ENCODE data around the gene SRSF3.
"Not testable (repeated sequence)": the region's sequence is repeated elsewhere in the genome, so short reads cannot be mapped to it uniquely, and the experiment has no call there.

Gene SRSF3

DNA sequence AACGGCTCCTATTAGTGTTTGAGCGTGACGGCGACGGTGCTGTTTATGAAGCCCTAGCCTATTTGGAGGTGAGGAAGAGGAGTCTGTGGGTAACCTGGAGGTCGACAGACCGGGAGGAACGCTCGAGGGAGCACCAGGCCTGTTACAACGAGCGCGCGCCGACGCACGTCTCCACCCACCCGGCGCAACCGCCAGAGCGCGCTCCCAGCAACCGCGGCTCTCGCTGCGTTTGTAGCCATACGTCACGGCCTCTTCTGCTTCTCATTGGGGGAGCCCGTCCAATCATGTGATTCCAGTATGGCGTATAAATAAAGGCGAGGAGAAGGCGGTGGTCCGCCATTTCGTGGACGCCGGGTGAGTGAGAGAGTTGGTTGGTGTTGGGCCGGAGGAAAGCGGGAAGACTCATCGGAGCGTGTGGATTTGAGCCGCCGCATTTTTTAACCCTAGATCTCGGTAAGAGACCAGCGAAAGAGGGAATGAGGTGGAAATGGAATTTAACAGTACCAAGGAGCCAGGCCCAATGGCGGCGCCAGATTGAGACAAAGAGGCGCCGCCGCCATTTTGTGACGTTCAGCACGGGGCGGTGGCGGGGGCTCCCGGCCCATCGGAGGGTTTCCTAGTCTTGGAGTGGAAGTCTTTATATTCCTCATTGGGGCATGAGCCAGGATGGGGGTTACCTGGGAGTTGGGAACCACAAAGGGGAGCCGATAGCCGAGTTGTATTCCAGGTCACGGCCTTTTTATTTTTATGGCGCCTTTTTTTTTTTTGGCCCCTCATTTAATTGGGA is at the start of gene SRSF3:
SRSF3 (plus strand) TSS at position 334 of the 787 bp plus-strand sequence. CDS start 2,401 bp downstream, outside the sequence.
- DNase-seq, result peak; percentile 94

DNA sequence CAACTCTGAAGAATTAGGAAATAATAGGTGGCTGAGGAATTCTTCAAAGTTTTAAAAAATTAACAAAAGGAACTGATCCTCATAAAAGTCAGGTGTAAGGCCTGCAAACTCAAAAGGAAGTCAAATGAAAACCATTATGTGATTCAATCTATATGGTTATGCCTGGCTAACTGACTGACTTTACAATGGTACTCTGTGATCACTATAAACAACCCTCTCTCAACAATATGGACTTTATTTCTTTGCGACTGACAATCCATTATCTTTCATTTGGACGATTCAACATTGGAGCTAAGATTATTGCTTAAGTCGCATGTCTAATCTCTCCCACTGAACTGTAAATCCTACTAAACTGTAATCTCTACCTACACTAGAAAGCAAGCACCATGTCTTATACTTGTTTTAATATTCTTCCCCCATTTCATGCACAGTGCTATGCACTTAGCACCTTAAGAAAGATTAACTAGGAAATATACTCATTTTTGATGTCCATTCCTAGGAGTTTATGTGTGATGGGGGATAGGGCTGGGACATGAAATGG is 48.3 kb upstream of the SRSF3 start:
- DNase-seq, result no peak

- DNase-seq, result peak; percentile 8
These were observed 47.7 kb upstream of the SRSF3 start for GRCh38 chr6:36546308-36546919.

DNA sequence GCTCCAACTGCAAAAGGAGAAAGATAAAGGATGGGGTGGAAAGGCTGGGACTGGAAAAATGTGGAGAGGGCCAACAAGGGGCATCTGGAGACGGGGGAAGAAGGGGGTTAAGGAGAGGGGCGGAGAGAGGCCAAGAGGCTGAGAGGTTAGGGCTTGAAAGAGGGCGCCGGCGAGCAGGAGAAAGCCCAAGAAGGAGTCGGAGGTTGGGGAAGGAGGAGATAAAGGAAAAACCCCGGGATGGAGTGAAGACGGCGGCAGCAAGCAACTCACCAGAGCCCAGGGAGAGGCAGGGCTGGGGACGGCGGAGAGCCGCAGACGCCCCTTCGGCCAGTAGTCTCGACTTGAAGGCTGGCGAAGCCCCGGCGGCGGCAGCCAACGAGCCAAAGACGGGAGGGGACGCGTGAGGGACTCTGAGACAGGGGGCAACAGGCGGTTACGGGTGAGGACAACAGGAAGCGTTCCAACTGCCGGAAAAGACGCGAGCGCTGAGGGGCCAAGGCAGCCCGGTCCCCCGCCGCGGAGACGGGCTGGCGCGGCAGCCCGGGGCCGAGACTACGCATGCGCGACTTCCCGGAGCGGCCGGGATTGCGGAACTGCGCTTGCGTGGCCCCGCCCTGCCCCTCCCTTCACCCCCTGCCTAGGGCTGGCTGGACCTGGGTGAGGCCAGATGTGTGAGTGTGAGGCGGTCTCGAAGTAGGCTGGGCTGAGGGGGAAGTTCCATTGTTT is 47.1 kb upstream of the SRSF3 start, which contains the start of gene STK38:
STK38 (minus strand) TSS at position 560 of the 726 bp plus-strand sequence. CDS start 7,277 bp downstream, outside the sequence.
- peak; percentile 94 for DNase-seq

DNA sequence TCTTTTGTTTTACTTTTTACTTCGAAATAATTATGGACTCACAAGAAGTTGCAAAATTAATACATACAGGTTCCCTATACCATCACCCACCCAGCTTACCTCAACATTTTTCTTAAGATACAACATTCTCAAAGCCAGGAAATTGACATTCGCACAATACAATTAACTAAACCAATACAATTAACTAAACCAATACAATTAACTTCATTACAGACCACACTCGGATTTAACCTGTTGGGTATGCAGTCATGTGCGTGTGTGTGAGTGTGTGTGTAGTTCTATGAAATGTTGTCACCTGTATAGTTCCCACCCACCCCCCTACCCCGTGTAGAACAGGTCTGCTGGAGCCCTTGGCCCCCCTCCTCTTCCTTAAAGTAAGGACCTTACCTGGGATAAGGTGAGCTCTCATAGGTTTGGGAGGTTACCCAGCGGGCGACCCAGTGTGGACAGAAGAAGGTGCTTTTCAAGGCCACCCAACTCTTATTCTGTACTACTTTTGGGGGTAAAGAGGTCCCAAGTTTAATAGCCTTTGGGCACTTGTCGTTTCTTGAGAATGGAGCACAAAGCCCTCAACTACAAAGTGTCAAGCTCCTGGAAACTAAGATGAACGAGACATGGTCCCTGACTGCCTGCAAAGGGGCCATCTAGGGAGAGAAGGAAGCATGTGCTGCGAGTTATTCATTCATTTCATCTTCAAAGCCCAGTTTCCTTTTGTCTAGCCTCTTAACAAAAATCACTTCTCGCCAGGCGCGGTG is 46.3 kb upstream of the SRSF3 start:
- no peak for DNase-seq

GRCh38 chr6:36548401-36548743 is 45.8 kb upstream of the SRSF3 start:
- DNase-seq, result no peak

DNA sequence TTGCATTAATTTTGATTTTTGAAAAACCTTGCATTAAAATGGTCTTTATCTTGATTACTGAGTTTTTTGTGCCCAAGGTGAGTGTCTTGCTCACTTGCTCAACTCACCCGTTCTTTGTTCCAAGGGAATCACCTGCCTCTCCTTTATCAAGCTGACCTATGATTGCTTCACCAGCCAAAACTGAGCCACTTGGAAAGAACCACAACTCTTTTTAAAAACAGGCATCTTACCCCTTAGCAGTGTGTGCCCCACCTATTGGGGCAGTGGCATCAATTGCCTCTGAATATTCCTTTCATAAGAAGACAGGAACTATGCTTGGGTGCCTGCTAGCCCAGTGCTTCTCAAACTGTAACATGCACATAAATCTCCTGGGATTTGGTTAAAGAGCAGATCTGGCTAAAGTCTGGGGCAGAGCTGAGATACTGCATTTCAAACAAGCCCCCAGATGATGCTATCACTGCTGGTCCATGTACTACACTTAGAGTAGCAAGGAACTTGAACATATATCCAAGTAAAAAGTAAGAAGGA is 43.6 kb upstream of the SRSF3 start:
- no peak for DNase-seq

DNA sequence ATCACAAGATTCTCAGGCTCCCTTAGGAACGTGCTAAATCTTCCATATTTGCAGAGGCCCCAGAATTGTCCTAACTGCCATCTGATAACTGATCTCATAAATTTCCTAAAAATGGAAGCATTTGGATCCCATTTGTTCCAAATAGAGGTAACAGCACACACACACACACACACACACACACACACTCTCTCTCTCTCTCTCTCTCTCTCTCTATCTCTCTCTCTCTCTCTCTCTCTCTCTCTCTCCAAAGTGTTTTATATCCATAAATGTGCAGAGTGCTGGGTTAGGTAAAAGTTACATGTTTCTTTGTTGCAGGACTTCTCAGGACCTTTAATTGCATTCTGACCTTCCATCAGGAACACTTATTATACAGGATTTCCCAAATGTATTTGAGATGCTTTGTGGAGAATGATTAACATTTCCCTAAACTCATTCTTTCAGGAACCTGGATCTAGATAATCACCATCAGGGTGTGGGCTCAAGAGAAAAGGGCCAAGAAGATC is 38.4 kb upstream of the SRSF3 start:
- no peak for DNase-seq

DNA sequence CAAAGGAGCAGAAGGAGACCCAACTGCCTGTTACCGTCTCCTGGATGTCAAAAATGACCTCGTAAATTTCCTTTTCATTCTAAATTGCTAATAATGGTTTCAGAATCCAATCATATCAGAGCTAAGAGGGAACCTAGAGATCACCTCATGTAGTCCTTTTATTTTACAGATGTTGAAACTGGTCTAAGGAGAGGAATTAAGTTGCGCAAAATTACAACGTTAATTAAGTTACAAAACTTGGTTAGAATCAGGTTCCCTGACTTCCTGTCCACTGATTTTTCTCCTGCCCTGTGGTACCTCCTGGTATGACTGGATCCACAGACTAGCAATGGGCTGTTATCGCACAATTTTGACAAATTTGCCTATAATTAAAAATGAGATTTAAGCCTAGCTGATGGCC is 37.9 kb upstream of the SRSF3 start:
- no peak for DNase-seq

DNA sequence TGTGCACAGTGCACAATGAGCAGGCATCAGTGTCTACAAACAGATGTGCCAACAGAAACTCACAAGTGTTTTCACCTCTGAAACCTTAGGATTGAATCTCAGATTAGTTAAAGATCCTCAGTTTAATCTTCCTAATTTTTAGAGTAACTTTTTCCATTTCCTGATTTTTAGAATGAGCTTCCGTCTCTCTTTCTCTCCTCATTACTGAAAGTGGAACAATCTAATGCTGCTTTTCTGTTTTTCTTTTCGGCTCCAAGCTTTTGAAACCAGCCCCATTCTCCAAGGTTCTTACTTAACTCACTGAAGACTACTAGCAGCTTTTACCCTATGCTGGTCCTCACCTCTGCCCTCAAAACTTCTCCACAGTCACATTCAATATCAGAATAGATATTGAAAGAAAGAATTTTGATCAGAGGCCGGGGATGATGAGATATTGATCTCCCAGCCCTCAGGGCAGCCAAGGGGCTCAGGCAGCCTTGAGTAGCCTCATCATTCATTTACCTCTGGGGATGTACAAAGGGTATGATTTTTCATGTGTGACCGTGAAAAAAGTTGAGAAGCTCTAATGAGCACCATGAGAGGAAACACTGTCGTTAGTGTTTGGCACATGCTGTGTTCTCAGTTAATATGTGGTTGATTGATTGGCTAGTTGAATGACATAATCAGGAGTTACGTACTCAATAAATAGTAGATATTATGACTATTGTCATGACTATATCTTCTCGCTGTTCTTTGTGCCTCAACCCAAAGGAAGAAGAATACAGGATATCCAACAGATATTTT is 35.0 kb upstream of the SRSF3 start:
- DNase-seq, result no peak

DNA sequence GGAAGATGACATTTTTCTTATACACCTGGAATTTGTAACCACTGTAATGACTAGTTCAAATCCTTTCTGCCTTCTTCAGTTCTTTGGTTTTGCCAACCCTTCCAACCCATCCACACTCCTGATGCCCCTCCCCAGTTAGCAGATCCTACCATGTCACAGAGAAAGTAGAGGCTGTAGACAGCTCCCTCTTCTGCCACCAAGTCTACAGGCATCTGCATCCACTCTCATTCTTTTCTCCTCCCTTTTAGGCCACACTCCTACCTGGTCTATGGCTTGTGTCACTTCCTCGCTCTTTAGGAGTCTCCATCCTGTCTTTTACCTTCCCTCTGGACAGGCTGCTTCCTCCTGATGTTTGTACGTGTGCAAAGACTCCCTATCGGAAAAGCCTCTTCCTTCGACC is 33.3 kb upstream of the SRSF3 start:
- DNase-seq, result no peak

DNA sequence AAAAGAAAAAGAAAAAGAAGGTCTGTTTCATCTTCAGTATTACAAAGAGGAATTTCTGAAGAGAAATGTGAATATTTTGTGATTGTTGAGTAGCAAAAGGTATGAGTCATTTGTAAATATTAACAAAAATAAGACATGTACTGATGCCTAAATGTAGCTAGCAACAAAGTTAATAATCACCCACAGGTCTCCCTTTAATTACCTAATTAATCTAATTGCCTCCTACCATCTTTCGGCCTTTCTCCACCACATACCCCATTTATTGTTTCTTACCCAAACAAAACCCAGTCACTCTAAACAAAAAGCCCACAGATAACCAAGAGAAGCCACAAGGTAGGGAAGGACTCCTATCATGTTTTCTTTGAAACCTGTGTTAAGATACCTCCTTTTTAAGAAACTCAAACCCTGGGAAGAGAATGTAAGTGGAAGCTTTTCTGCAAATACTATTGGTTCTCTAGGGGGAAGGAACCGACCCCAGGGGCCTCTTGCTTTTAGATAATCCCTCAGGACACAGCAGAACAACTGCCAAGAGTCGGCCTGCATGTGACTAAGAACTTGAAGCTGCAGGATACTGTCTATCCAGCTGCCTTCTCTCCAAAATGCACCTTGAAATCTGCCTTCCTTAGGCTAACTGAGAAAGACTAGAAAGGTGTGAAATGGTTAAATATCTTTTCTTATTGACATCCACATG is 30.8 kb upstream of the SRSF3 start:
- no peak for DNase-seq

GRCh38 chr6:36563928-36564284 is 30.3 kb upstream of the SRSF3 start:
- DNase-seq, result no peak

GRCh38 chr6:36566418-36566905 is 27.7 kb upstream of the SRSF3 start:
- no peak for DNase-seq

- no peak for DNase-seq
These were observed 23.9 kb upstream of the SRSF3 start for GRCh38 chr6:36570264-36570663.

DNA sequence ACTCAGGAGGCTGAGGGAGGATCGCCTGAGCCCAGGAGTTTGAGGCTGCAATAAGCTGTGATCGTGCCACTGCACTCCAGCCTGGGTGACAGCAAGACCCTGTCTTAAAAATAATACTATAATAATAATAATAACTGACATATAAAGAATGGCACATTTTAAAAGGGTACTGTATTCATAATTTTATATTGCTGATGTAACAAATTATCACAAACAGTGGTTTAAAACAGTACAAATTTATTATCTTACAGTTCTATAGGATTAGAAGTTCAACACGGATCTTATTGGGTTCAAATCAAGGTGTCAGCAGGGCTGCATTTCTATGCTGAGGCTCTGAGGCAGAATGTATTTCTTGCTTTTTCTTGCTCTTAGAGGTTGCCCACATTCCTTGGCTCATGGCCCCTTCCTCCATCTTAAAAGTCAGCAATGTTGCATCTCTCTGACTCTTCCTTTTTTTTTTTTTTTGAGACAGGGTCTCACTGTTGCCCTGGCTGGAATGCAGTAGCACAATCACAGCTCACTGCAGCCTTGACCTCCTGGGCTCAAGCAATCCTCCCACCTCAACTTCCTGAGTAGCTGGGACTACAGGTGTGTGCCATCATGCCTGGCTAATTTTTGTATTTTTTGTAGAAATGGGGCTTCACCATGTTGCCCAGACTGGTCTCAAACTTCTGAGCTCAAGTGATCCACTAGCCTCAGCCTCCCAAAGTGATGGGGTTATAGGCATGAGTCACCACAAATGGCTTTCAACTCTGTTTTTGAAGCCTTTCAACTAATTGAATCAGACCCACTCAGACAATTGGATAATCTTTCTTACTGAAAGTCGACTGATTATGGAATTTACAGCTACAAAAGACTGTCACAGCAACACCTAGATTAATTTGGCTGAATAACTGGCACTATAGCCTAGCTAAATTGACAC is 22.8 kb upstream of the SRSF3 start:
- no peak for DNase-seq

- DNase-seq, result not testable (repeated sequence)
These were observed 21.5 kb upstream of the SRSF3 start for GRCh38 chr6:36572353-36573311.

- no peak for DNase-seq
These were observed 19.5 kb upstream of the SRSF3 start for GRCh38 chr6:36574679-36575078.
